ENCODE data around the gene GAS2L3.

The GAS2L3 gene

DNA sequence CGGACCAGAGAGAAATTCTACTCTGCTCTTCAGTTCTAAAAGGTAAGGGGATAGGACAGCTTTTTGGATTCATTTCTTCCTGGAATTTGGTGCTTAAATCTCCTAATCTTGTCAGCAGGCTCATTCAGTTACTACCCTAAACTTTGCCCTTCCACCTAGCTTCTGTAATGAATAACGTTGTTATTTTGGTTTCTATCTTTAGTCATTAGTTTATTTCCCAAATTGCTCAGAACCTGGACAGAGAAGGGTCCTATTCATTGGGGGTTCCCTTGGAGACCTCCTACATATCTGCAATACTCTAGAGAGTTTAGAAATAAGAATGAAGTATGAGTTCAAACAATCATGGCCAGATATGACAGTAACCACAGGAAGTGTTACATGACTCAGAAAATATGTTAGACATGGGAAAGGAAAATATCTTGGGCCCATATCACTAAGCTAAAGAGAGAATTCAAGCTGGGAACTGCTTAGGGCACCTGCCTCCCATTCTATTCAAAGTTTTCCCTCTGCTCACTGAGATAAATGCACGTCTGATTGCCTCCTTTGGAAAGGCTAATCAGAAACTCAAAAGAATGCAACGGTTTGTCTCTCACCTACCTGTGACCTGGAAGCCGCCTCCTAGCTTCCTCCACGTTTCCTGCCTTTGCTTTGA, 87.9 kb downstream of the GAS2L3 start:
- Histone ChIP-seq H3K36me3 (ENCODE audit: insufficient read depth, low read length) (no peaks in the 10 kb centered on the region), H3K4me2 (ENCODE audit: insufficient read depth, low read length) (no peak overlapping the region), H4K20me1 (ENCODE audit: insufficient read depth, low read length) (no peaks in the 10 kb centered on the region), H3K79me2 (ENCODE audit: insufficient read depth, low read length) (no peaks in the 10 kb centered on the region), H3K4me3 (ENCODE audit: low read depth in 1 of 2, low read length in 2 of 2) (no peak overlapping the region), H3K27me3 (ENCODE audit: insufficient read depth, low read length, poor library complexity) (no peaks in the 10 kb centered on the region), H2AFZ (ENCODE audit: low read depth, low read length) (no peak overlapping the region), H3K9ac (ENCODE audit: low read depth, low read length) (no peak overlapping the region), H3K27ac (ENCODE audit: low read length) (no peak overlapping the region), H3K4me1 (ENCODE audit: insufficient read depth, low read length) (no peaks in the 10 kb centered on the region), H3K9me3 (ENCODE audit: insufficient read depth, low read length, severe bottlenecking) (no peaks in the 10 kb centered on the region)
- ATAC-seq (ENCODE audit: insufficient read depth, low read depth) (no peak), DNase-seq (no peak)
- no peak for TF ChIP-seq EZH2 (IDR thresholded peaks at IDR 0.05; ENCODE audit: borderline replicate concordance, low read depth, low read length, severe bottlenecking)
- TF ChIP-seq, protein P1, sequence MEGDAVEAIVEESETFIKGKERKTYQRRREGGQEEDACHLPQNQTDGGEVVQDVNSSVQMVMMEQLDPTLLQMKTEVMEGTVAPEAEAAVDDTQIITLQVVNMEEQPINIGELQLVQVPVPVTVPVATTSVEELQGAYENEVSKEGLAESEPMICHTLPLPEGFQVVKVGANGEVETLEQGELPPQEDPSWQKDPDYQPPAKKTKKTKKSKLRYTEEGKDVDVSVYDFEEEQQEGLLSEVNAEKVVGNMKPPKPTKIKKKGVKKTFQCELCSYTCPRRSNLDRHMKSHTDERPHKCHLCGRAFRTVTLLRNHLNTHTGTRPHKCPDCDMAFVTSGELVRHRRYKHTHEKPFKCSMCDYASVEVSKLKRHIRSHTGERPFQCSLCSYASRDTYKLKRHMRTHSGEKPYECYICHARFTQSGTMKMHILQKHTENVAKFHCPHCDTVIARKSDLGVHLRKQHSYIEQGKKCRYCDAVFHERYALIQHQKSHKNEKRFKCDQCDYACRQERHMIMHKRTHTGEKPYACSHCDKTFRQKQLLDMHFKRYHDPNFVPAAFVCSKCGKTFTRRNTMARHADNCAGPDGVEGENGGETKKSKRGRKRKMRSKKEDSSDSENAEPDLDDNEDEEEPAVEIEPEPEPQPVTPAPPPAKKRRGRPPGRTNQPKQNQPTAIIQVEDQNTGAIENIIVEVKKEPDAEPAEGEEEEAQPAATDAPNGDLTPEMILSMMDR (IDR thresholded peaks at IDR 0.05; ENCODE audit: borderline replicate concordance, extremely low read depth, low read length, poor library complexity, severe bottlenecking), result no peak

DNA sequence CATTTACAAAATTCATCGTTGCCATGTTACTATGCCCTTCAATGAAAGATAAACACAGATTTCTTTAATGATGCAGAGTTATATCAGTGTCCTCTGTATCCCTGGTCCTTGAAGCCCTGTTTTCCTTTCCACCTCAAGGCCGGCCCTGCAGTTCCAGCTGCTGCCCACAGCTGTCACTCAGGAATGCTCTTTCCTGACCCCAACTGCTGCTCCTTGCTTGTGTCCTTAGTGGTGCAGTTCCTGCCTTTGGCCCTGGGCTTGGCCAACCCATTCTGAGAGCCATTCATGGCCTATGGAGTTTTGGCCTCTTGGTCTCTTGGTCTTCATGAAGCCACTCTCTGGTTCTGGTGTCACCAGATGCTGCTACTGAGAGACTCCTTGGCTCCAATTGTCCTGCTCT, 93.1 kb downstream of the GAS2L3 start:
- H3K36me3 ChIP-seq (ENCODE audit: insufficient read depth, low read length), result no peaks in the 10 kb centered on the region
- H3K79me2 ChIP-seq (ENCODE audit: insufficient read depth, low read length), result no peaks in the 10 kb centered on the region
- H3K9me3 ChIP-seq (ENCODE audit: insufficient read depth, low read length, severe bottlenecking), result no peaks in the 10 kb centered on the region
- no peak overlapping the region for H2AFZ ChIP-seq (ENCODE audit: low read depth, low read length)
- H4K20me1 ChIP-seq (ENCODE audit: insufficient read depth, low read length), result no peaks in the 10 kb centered on the region
- no peaks in the 10 kb centered on the region for H3K4me1 ChIP-seq (ENCODE audit: insufficient read depth, low read length)
- ATAC-seq (ENCODE audit: insufficient read depth, low read depth) (no peak), DNase-seq (no peak)
- no peak overlapping the region for H3K4me3 ChIP-seq (ENCODE audit: low read depth in 1 of 2, low read length in 2 of 2)
- H3K9ac ChIP-seq (ENCODE audit: low read depth, low read length), result no peak overlapping the region
- no peak overlapping the region for H3K4me2 ChIP-seq (ENCODE audit: insufficient read depth, low read length)
- TF ChIP-seq EZH2 (IDR thresholded peaks at IDR 0.05; ENCODE audit: borderline replicate concordance, low read depth, low read length, severe bottlenecking), result no peak
- TF ChIP-seq, protein P1 (IDR thresholded peaks at IDR 0.05; ENCODE audit: borderline replicate concordance, extremely low read depth, low read length, poor library complexity, severe bottlenecking), result no peak
- no peaks in the 10 kb centered on the region for H3K27me3 ChIP-seq (ENCODE audit: insufficient read depth, low read length, poor library complexity)
- no peak overlapping the region for H3K27ac ChIP-seq (ENCODE audit: low read length)

DNA sequence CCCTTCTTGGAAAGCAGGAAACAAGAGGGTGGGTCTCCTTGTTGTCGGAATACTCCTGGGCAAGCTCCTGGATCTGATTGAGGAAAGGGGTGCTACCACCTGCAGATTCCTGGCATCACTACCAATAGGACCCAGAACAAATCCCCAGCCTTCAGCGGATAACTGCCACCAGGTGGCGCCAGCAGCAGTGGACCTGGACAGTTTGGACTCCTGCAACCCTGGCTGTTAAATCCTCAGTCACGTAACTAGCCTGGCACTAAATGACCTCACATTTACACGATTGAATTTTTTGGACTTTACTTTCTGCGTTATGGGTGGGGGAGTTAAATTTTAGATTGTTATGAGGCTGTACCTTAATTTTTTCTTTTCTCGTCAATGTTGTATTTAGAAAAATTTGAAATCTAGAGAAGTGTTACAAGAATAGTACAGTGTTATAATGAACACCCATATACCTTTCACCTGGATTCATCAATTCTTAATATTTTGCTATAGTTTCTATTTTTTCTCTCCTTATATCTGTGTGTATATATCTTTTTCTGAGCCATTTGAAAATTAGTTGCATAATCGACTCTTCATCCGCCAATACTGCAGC, 95.6 kb downstream of the GAS2L3 start:
- Histone ChIP-seq H3K4me1 (ENCODE audit: insufficient read depth, low read length) (no peaks in the 10 kb centered on the region), H3K4me3 (ENCODE audit: low read depth in 1 of 2, low read length in 2 of 2) (no peak overlapping the region), H3K9ac (ENCODE audit: low read depth, low read length) (no peak overlapping the region), H2AFZ (ENCODE audit: low read depth, low read length) (no peak overlapping the region), H3K27me3 (ENCODE audit: insufficient read depth, low read length, poor library complexity) (no peaks in the 10 kb centered on the region), H3K36me3 (ENCODE audit: insufficient read depth, low read length) (no peaks in the 10 kb centered on the region), H4K20me1 (ENCODE audit: insufficient read depth, low read length) (no peaks in the 10 kb centered on the region), H3K4me2 (ENCODE audit: insufficient read depth, low read length) (no peak overlapping the region), H3K27ac (ENCODE audit: low read length) (no peak overlapping the region), H3K79me2 (ENCODE audit: insufficient read depth, low read length) (no peaks in the 10 kb centered on the region), H3K9me3 (ENCODE audit: insufficient read depth, low read length, severe bottlenecking) (no peaks in the 10 kb centered on the region)
- TF ChIP-seq, protein P1 (IDR thresholded peaks at IDR 0.05; ENCODE audit: borderline replicate concordance, extremely low read depth, low read length, poor library complexity, severe bottlenecking), result peak; percentile 84
- no peak for TF ChIP-seq EZH2 (IDR thresholded peaks at IDR 0.05; ENCODE audit: borderline replicate concordance, low read depth, low read length, severe bottlenecking)
- peak; percentile 77; the same call in 2 of the 3 replicates for ATAC-seq (ENCODE audit: insufficient read depth, low read depth)
- peak; percentile 51 for DNase-seq

Data from DND-41 (cell line).